ENCODE results near the gene MAST2.

DNA sequence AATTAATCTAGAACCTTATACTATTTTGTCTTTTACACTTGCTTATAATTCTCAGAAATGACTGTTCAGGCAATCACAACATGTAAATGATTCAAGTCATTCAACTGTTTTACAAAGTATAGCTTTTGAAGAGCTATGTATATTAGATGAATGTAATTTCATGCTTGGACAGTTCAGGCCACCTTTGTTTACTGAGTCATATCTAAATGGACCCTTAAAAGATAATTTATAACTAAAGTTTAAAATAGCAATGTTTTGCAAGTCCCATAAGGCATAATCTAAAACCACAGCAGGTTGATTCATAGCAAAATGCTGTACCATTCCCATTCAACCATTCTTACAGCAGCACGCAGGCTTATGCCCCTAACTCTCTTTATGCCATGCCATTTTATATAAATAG lies 264.2 kb downstream of the MAST2 start:
- TF ChIP-seq, protein P1, sequence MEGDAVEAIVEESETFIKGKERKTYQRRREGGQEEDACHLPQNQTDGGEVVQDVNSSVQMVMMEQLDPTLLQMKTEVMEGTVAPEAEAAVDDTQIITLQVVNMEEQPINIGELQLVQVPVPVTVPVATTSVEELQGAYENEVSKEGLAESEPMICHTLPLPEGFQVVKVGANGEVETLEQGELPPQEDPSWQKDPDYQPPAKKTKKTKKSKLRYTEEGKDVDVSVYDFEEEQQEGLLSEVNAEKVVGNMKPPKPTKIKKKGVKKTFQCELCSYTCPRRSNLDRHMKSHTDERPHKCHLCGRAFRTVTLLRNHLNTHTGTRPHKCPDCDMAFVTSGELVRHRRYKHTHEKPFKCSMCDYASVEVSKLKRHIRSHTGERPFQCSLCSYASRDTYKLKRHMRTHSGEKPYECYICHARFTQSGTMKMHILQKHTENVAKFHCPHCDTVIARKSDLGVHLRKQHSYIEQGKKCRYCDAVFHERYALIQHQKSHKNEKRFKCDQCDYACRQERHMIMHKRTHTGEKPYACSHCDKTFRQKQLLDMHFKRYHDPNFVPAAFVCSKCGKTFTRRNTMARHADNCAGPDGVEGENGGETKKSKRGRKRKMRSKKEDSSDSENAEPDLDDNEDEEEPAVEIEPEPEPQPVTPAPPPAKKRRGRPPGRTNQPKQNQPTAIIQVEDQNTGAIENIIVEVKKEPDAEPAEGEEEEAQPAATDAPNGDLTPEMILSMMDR (IDR thresholded peaks at IDR 0.05; ENCODE audit: low read depth, low read length), result no peak
- TF ChIP-seq, protein P2, sequence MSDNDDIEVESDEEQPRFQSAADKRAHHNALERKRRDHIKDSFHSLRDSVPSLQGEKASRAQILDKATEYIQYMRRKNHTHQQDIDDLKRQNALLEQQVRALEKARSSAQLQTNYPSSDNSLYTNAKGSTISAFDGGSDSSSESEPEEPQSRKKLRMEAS (IDR thresholded peaks at IDR 0.05; ENCODE audit: low read depth, low read length), result no peak
